A673 (cell line): ENCODE measurements around the gene GARNL3.

ENCODE experiments used
- CTCF ChIP-seq: fragments of 300-800, 200-600 bp; sonication (generic); conservative IDR thresholded peaks from 2 replicates; pipeline ENCODE4 v1.5.1; 2017; ENCODE audit warnings: low read depth, mild to moderate bottlenecking, antibody characterized with exemption, low read length, moderate library complexity, mixed read lengths
- EZH2 ChIP-seq: fragments of 200-600 bp; sonication (generic); IDR thresholded peaks from 2 replicates; pipeline ENCODE4 v1.6.1; 2017; ENCODE audit warnings: borderline replicate concordance, low read depth, mild to moderate bottlenecking, mixed read lengths, antibody characterized with exemption, low read length; ENCODE audit not compliant: poor library complexity, severe bottlenecking

- no peak for TF ChIP-seq CTCF
- no peak for TF ChIP-seq EZH2
Observed at GRCh38 chr9:127360250-127360649, 95.7 kb downstream of the GARNL3 start.
